Hypothalamus (tissue), 51 donors: ENCODE measurements around the gene ZNF277.

ENCODE experiments used
- DNase-seq, 51 donors: peaks; one replicate each; lab custom pipeline; 2025; lab: John Stamatoyannopoulos, UW

The ZNF277 gene

GRCh38 chr7:112206238-112206990 lies at the start of gene ZNF277, which contains the start of gene DOCK4:
Gene ZNF277, plus strand, starts transcription at chr7:112206695. Its CDS starts 22 bp downstream, at chr7:112206717.
Gene DOCK4, minus strand, starts transcription at chr7:112206399. Its CDS starts 261 bp downstream, at chr7:112206138.
- peak; percentile 90 to 100 (median 99) for DNase-seq

GRCh38 chr7:112157072-112157471 lies 49.4 kb upstream of the ZNF277 start:
- no peak for DNase-seq

- DNase-seq = no peak
Measured at GRCh38 chr7:112159351-112159750, 47.1 kb upstream of the ZNF277 start.

- peak in 1 of 51 donors; percentile 51 for DNase-seq
Measured at GRCh38 chr7:112160130-112160770, 46.2 kb upstream of the ZNF277 start.

GRCh38 chr7:112160771-112161150 lies 45.7 kb upstream of the ZNF277 start:
- peak in 1 of 51 donors; percentile 51 for DNase-seq

- DNase-seq = peak in 1 of 51 donors; percentile 33
Measured at GRCh38 chr7:112161253-112162141, 45.0 kb upstream of the ZNF277 start.

GRCh38 chr7:112162142-112162766 lies 44.2 kb upstream of the ZNF277 start:
- peak in 44 of 51 donors; percentile 15 to 89 (median 72) for DNase-seq

- peak in 1 of 51 donors; percentile 43 for DNase-seq
Measured at GRCh38 chr7:112162784-112163506, 43.5 kb upstream of the ZNF277 start.

- DNase-seq = peak in 5 of 51 donors; percentile 22 to 42 (median 33)
Measured at GRCh38 chr7:112167147-112167546, 39.3 kb upstream of the ZNF277 start.

GRCh38 chr7:112168915-112169314 lies 37.6 kb upstream of the ZNF277 start:
- no peak for DNase-seq

GRCh38 chr7:112171673-112172072 lies 34.8 kb upstream of the ZNF277 start:
- DNase-seq = no peak

GRCh38 chr7:112172870-112173567 lies 33.5 kb upstream of the ZNF277 start:
- no peak for DNase-seq

GRCh38 chr7:112173568-112173905 lies 33.0 kb upstream of the ZNF277 start:
- no peak for DNase-seq

GRCh38 chr7:112174192-112174591 lies 32.3 kb upstream of the ZNF277 start:
- no peak for DNase-seq

- no peak for DNase-seq
Measured at GRCh38 chr7:112176241-112176640, 30.3 kb upstream of the ZNF277 start.

GRCh38 chr7:112176693-112177415 lies 29.6 kb upstream of the ZNF277 start:
- DNase-seq = no peak

- DNase-seq = no peak
Measured at GRCh38 chr7:112180223-112180622, 26.3 kb upstream of the ZNF277 start.

- DNase-seq = peak in 43 of 51 donors; percentile 16 to 85 (median 66)
Measured at GRCh38 chr7:112182749-112183148, 23.7 kb upstream of the ZNF277 start.

GRCh38 chr7:112183266-112183665 lies 23.2 kb upstream of the ZNF277 start:
- no peak for DNase-seq
